ENCODE data around the gene B3GALT2. TPM values are rescaled to one million over a fixed set of nuclear protein-coding genes. Genes with fewer than 3 reads are reported as not detected.

The B3GALT2 gene
- total and polyA plus RNA-seq, 7 donors, result 0.03 to 0.19 (median 0.15) TPM; not detected in 2

- H3K27ac ChIP-seq, result no peak overlapping the region
- H3K9me3 ChIP-seq, result no peaks in the 10 kb centered on the region
- DNase-seq (no peak), ATAC-seq (no peak)
- no peak for TF ChIP-seq CTCF (IDR thresholded peaks at IDR 0.05)
- intact Hi-C loops (cut with DNase I), result no loop called here
- WGBS, 3 donors, result 55 to 61% (median 55%) methylated on average over 4 of the region's 4 CpGs
- peaks cover 21% of the 10 kb centered on the region for H3K4me1 ChIP-seq
- no peak overlapping the region for H3K4me3 ChIP-seq
- no peaks in the 10 kb centered on the region for H3K27me3 ChIP-seq (ENCODE audit: insufficient read depth in 3 of 3, low read length in 2 of 3)
- H3K36me3 ChIP-seq (ENCODE audit: insufficient read depth in 1 of 2, low read depth in 1 of 2), result no peaks in the 10 kb centered on the region
Observed at GRCh38 chr1:193179094-193179493, 7.3 kb downstream of the B3GALT2 start.

GRCh38 chr1:193176788-193177187 is 9.6 kb downstream of the B3GALT2 start:
- TF ChIP-seq CTCF (IDR thresholded peaks at IDR 0.05), result no peak
- Histone ChIP-seq H3K27ac (no peak overlapping the region), H3K27me3 (ENCODE audit: insufficient read depth in 3 of 3, low read length in 2 of 3) (no peaks in the 10 kb centered on the region), H3K4me1 (peaks cover 12% of the 10 kb centered on the region), H3K4me3 (no peak overlapping the region), H3K9me3 (no peaks in the 10 kb centered on the region), H3K36me3 (ENCODE audit: insufficient read depth in 1 of 2, low read depth in 1 of 2) (no peaks in the 10 kb centered on the region)
- DNase-seq (no peak), ATAC-seq (no peak)
- intact Hi-C loops (cut with DNase I), result no loop called here

GRCh38 chr1:193176113-193176512 is 10.3 kb downstream of the B3GALT2 start:
- Histone ChIP-seq H3K27ac (no peak overlapping the region), H3K36me3 (ENCODE audit: insufficient read depth in 1 of 2, low read depth in 1 of 2) (no peaks in the 10 kb centered on the region), H3K4me1 (peaks cover 9% of the 10 kb centered on the region), H3K4me3 (no peak overlapping the region), H3K9me3 (no peaks in the 10 kb centered on the region), H3K27me3 (ENCODE audit: insufficient read depth in 3 of 3, low read length in 2 of 3) (no peaks in the 10 kb centered on the region)
- no peak for TF ChIP-seq CTCF (IDR thresholded peaks at IDR 0.05)
- no peak for ATAC-seq
- DNase-seq, result no peak
- WGBS, 3 donors, result 65 to 81% (median 71%) methylated on average over 1 of the region's 1 CpG
- intact Hi-C loops (cut with DNase I), result no loop called here

GRCh38 chr1:193157360-193157759 is 29.1 kb downstream of the B3GALT2 start:
- Histone ChIP-seq H3K4me1 (no peaks in the 10 kb centered on the region), H3K27ac (no peak overlapping the region), H3K27me3 (ENCODE audit: insufficient read depth in 3 of 3, low read length in 2 of 3) (no peaks in the 10 kb centered on the region), H3K36me3 (ENCODE audit: insufficient read depth in 1 of 2, low read depth in 1 of 2) (peaks cover 0 to 37% of the 10 kb centered on the region in 2 donors), H3K9me3 (no peaks in the 10 kb centered on the region), H3K4me3 (no peak overlapping the region)
- WGBS, 3 donors, result 86 to 87% (median 86%) methylated on average over 2 of the region's 2 CpGs
- TF ChIP-seq CTCF (IDR thresholded peaks at IDR 0.05), result no peak
- DNase-seq (no peak), ATAC-seq (no peak)
- intact Hi-C loops (cut with DNase I), result no loop called here

GRCh38 chr1:193156822-193157142 is 29.6 kb downstream of the B3GALT2 start:
- intact Hi-C loops (cut with DNase I), result no loop called here
- H3K36me3 ChIP-seq (ENCODE audit: insufficient read depth in 1 of 2, low read depth in 1 of 2), result peaks cover 0 to 42% of the 10 kb centered on the region in 2 donors
- 72 to 86% (median 73%) methylated on average over 3 of the region's 3 CpGs for WGBS, 3 donors

More at GRCh38 chr1:193156822-193157142, 29.6 kb downstream of the B3GALT2 start:
- no peak for ATAC-seq
- Histone ChIP-seq H3K4me1 (no peaks in the 10 kb centered on the region), H3K27me3 (ENCODE audit: insufficient read depth in 3 of 3, low read length in 2 of 3) (no peaks in the 10 kb centered on the region), H3K9me3 (no peaks in the 10 kb centered on the region), H3K27ac (no peak overlapping the region), H3K4me3 (no peak overlapping the region)
- no peak for TF ChIP-seq CTCF (IDR thresholded peaks at IDR 0.05)
- DNase-seq, result no peak
